ENCODE data around the gene TMEM179B.

Gene TMEM179B

DNA sequence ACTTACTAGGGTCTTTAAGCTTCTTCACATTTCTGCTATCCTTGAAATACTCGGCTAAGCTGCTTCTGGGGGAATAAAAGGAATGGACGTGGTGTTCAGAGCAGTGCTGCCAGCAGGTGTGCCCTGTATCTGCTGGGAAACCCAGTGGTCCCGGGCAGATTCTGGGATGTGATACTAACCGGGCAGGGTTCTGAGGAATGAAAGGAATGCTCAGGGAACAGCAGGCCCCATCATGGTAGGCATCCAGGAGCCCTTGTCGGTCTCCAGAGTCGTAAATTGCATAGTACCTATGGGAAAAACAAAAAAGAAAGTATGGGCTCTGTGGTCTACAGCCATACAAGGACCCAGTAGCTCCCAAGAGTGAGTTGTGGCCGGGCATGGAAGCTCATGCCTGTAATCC lies 9.1 kb downstream of the TMEM179B start:
- TF ChIP-seq, protein P1, sequence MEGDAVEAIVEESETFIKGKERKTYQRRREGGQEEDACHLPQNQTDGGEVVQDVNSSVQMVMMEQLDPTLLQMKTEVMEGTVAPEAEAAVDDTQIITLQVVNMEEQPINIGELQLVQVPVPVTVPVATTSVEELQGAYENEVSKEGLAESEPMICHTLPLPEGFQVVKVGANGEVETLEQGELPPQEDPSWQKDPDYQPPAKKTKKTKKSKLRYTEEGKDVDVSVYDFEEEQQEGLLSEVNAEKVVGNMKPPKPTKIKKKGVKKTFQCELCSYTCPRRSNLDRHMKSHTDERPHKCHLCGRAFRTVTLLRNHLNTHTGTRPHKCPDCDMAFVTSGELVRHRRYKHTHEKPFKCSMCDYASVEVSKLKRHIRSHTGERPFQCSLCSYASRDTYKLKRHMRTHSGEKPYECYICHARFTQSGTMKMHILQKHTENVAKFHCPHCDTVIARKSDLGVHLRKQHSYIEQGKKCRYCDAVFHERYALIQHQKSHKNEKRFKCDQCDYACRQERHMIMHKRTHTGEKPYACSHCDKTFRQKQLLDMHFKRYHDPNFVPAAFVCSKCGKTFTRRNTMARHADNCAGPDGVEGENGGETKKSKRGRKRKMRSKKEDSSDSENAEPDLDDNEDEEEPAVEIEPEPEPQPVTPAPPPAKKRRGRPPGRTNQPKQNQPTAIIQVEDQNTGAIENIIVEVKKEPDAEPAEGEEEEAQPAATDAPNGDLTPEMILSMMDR (IDR thresholded peaks at IDR 0.05), result no peak

DNA sequence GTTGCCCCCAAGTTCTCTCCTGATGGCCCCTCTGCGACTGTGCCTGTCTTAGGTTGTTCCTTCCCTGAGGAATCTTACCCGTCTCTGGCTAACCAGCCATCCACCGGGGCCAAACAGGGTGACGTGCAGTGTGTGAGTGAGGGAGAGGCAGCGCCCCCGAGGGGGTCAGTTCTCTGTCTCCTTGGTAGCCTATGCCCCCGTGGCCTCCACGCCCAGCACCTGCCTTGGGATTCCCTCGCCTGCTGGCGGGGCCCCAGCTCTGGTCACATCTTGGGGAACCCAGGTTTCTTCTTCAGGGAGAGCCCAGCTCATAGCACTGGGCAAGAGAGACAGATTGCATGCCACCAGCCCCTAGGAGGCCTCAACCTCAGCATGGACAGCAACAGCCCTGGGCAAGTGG lies 12.3 kb downstream of the TMEM179B start:
- TF ChIP-seq, protein P1 (IDR thresholded peaks at IDR 0.05), result no peak

DNA sequence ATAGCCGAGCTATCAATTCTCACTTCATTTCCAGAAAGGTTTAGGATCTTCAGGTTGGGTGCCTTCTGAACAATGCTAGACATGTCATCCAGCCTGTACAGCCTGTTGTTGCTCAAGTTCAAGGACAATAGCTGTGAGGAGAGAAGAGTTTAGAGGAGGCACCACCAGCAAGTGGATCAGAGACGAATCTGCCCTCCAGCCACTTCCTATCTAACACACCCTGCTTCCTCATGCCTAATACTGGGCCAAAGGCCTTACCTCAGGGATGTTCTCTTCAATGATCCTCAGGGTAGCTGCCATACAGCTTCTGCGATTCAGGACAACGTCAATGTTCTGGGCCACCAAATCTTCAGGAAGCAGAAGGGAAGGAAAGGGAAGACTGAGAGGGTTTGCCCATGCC lies 13.9 kb downstream of the TMEM179B start:
- TF ChIP-seq, protein P1 (IDR thresholded peaks at IDR 0.05), result no peak

DNA sequence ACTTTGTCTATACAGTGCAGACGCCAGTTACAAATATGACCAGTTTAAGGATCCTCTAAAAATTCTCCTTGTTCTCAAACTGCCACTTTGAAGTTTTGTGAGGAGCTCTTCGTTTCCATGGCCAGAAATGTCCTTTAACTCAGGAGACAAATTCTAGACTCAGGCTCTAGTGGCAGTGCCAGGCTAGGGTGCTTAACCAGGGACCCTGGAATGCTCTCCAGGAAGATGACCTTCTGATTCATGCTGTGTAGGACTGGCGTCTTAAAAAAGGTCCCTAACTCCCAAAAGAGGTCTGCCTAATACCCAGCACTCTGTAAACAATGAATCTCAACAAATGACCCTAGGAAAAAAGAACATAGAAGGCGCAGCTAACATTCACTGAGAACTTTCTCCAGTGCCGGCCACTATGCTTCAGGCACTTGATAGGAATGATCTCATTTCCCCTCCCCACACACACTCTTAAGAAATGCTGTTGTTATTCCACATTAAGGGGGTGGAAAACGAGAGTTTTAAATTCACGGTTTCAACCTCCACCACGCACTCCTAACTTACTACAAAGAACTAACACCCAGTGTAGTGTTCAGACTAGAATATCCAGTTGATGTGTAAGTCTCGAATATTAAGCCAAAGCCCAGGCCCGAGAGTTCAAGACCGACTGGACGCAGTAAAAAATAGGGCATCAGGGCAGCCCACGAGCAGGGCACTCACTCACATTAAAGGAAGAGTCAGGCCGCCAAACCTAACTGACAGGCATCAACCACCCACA lies 17.3 kb downstream of the TMEM179B start:
- TF ChIP-seq, protein P1 (IDR thresholded peaks at IDR 0.05), result no peak

DNA sequence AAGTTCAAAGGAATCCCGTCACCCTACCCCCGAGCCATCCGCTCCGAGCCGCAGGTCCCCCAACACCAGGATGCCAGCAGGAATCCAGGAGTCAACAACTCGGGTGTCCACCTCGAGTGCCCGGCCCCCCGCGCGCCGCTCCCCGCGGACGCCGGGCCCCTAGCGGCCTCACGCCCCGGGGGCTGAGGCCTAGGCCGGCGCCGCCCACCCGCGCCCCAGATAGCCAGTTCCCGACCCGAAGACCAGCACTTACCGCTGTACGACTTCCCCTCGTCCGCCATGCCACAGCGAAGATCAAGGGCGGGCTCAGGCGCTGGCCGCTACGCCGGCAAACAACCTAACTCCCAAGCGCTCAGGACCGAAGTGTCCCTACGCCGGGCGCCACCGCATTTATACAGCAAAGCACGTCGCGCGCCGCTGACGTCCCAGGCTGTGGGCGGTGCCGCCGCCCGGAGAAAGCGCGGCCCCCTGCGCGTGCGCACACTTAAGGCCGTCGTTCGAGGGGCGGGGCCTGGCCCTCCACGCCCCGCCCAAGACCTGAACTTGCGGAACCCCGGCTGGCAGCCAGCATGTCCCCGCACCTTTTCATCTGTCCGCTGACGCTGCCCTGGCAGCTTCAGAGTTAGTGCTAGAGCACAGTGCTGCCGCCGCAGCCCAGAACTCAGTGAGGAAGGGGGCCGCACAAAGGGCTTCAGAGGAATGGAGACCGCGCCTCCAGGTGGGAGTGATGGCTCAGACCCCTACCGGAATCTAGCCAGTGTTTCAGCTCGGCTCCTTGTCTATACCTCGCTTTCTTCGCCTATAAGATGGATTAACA lies 18.1 kb downstream of the TMEM179B start, which contains the start of gene NXF1:
Gene NXF1, minus strand, starts transcription at position 365 of the 817 bp plus-strand sequence. Its CDS starts 84 bp downstream, at position 281.
- TF ChIP-seq, protein P1 (IDR thresholded peaks at IDR 0.05), result no peak

DNA sequence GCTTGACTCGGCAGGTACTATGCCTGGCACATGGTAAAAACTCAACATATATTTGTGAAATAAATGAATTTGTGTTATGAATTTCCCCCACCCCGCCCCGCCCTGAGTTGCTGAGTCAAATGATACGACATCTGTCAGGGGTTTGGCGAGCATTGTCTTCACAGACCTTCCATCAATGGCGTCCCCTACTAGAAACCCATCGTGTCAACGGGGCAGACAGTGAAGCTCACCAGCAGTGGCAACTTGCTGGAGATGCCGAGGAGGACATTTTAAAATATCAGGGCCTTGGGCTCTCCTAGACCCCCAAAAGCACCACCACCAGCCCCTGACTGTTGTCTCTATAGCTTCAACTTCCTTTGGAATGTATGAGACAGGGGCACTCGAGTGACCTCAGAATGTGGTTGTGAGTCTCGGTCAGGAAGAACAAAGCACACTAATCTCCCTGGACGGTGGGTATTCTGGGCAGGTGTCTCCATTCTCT lies 18.8 kb downstream of the TMEM179B start:
- TF ChIP-seq, protein P1 (IDR thresholded peaks at IDR 0.05), result no peak

DNA sequence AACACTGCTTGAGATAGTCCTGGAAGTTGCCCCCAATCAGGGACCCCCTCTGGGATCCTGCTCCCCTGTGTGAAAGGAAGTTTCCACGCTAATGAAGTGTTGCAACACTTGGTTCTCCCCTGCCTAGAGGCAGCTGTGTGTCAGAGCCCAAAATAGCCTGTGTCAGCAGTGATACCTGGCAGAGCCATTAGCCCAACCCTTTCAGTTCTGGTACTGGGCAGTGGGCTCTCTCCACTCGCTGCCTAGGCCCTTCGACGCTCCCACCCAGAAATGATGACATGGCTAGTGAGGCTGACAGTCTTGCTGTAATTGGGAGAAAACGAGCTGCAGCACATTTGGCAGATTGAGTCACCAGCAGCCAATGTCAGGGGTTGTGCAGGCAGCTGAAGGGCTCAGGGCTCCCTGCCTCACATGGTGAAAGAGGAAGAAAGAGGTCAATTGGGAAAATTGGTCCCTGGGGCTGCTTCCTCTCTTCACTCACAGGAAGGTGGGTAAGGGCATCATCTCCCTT lies 19.5 kb downstream of the TMEM179B start:
- TF ChIP-seq, protein P1 (IDR thresholded peaks at IDR 0.05), result no peak
